Vagina (tissue), 2 donors: ENCODE results near the gene PCSK1N.

Experiments
- POLR2A ChIP-seq, 2 donors: fragments of 450-650 bp; IDR thresholded peaks; one replicate each; pipeline ENCODE4 v1.6.1; 2017; ENCODE audit warnings: antibody characterized with exemption in 2 of 2, mild to moderate bottlenecking in 2 of 2, moderate library complexity in 2 of 2
- POLR2AphosphoS5 ChIP-seq, 2 donors: sonication (generic); formaldehyde crosslinking; IDR thresholded peaks; one replicate each; pipeline ENCODE4 v1.9.0; 2017; ENCODE audit warnings: antibody characterized with exemption in 2 of 2, mild to moderate bottlenecking in 2 of 2, low read depth in 1 of 2; ENCODE audit not compliant: insufficient read depth in 1 of 2
- TF ChIP-seq, protein P1 (sequence below), 3 experiments: fragments of 450-650 bp in 2 of 3; fragments of 200-600 bp in 1 of 3; sonication (generic) in 1 of 3; IDR thresholded peaks; one replicate each; pipeline ENCODE4 v1.5.1; 2017 to 2019; ENCODE audit warnings: antibody characterized with exemption in 3 of 3, mild to moderate bottlenecking in 2 of 3, moderate library complexity in 2 of 3

DNA sequence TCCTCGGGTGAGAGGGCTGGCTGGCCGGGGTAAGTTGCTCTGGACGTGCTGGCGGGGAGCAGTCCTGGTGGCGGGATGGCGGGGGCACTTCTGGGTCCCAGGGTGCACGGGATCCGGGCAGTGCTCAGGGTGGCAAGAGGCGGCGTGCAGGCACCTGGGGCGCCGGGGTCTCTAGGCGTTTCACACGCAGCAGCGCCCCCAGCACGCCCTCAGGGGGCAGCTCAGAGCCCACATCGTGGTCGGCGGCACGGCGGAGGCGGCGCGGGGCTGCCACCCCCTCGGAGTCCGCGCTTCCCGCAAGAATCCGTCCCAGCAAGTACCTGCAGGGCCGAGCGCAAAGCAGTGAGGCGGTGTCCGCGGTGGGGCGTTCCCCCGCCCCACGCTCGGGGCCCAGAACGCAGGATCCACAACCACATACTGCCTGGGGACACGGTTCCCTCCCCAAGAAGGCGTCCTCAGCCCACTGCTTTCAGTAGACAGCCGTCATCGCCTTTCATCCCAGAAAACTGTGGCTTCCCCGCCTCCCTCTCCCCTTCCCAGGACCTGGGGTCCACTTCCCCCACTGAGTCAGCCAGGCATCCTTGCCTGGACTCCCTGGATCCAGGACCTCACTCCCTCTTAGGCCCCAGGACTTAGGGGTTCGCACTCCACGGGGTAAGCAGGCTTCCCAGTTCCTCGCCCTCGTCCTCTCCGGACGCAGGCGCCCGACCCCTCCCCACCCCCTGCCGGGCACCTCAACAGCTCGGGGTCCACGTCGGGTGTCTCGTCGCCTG, 4.1 kb downstream of the PCSK1N start:
- TF ChIP-seq, protein P1, sequence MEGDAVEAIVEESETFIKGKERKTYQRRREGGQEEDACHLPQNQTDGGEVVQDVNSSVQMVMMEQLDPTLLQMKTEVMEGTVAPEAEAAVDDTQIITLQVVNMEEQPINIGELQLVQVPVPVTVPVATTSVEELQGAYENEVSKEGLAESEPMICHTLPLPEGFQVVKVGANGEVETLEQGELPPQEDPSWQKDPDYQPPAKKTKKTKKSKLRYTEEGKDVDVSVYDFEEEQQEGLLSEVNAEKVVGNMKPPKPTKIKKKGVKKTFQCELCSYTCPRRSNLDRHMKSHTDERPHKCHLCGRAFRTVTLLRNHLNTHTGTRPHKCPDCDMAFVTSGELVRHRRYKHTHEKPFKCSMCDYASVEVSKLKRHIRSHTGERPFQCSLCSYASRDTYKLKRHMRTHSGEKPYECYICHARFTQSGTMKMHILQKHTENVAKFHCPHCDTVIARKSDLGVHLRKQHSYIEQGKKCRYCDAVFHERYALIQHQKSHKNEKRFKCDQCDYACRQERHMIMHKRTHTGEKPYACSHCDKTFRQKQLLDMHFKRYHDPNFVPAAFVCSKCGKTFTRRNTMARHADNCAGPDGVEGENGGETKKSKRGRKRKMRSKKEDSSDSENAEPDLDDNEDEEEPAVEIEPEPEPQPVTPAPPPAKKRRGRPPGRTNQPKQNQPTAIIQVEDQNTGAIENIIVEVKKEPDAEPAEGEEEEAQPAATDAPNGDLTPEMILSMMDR (IDR thresholded peaks at IDR 0.05), result no peak
- no peak for TF ChIP-seq POLR2AphosphoS5 (IDR thresholded peaks at IDR 0.05; ENCODE audit: insufficient read depth in 1 of 2, low read depth in 1 of 2)
- TF ChIP-seq POLR2A (IDR thresholded peaks at IDR 0.05), result no peak
